GM12801 (cell line): ENCODE measurements around the gene A3GALT2.

Experiments
- CTCF ChIP-seq: IDR thresholded peaks from one replicate; pipeline ENCODE4 v1.5.1; 2011; ENCODE audit warnings: control low read depth; ENCODE audit not compliant: insufficient read length; ENCODE audit errors: extremely low read depth

A3GALT2 gene

GRCh38 chr1:33365560-33365997 is 44.7 kb upstream of the A3GALT2 start:
- TF ChIP-seq CTCF, result no peak

- TF ChIP-seq CTCF, result no peak
Observed at GRCh38 chr1:33364565-33364918, 43.6 kb upstream of the A3GALT2 start.

GRCh38 chr1:33363470-33363861 is 42.6 kb upstream of the A3GALT2 start:
- TF ChIP-seq CTCF, result no peak

- TF ChIP-seq CTCF, result no peak
Observed at GRCh38 chr1:33363021-33363420, 42.1 kb upstream of the A3GALT2 start.

- TF ChIP-seq CTCF, result no peak
Observed at GRCh38 chr1:33361532-33362235, 40.8 kb upstream of the A3GALT2 start.

GRCh38 chr1:33360367-33360766 is 39.5 kb upstream of the A3GALT2 start:
- no peak for TF ChIP-seq CTCF

GRCh38 chr1:33359931-33360330 is 39.0 kb upstream of the A3GALT2 start:
- TF ChIP-seq CTCF, result no peak
